ENCODE results near the gene AKAP12.

DNA sequence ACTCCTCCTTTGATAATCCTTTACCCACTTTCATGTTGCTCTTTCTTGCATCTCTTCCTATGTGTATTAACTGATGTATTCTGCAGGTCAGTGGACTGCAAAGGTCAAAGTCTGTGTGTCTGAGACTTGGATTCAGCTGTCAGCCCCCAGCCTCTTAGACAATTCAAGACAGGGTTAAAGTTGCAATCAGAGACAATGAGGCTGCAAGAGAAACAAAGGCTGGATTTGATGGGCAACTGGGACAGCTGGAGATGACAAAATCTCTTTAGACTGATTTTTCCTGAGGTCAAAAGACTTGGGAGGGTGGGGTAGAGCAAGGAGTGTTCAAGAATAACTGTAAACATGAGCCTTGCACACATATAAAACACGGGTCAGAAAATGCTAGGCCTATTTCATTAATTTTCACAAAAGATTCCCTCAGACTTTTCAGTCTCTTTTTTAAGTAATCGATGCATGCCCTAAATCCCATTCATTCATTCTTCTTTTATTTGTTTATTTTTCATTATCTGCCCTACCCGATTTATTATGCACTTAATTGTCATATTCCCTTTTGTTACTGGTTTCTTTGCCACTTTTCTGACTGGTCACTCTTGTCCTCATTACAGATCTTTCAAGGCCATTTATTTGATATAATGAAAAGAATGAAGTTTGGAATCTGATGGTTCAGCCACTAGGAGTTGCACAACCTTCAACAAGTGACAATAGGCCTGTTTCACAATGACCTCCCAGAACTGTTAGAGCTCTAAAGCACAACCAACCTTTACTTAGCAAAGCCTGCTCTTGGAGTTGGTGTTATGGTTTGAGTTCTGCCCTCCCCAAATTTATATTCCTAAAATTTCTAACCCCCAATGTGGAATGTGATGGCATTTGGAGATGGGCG, 33.8 kb upstream of the AKAP12 start:
- TF ChIP-seq, protein P1, sequence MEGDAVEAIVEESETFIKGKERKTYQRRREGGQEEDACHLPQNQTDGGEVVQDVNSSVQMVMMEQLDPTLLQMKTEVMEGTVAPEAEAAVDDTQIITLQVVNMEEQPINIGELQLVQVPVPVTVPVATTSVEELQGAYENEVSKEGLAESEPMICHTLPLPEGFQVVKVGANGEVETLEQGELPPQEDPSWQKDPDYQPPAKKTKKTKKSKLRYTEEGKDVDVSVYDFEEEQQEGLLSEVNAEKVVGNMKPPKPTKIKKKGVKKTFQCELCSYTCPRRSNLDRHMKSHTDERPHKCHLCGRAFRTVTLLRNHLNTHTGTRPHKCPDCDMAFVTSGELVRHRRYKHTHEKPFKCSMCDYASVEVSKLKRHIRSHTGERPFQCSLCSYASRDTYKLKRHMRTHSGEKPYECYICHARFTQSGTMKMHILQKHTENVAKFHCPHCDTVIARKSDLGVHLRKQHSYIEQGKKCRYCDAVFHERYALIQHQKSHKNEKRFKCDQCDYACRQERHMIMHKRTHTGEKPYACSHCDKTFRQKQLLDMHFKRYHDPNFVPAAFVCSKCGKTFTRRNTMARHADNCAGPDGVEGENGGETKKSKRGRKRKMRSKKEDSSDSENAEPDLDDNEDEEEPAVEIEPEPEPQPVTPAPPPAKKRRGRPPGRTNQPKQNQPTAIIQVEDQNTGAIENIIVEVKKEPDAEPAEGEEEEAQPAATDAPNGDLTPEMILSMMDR (conservative IDR thresholded peaks at IDR 0.05; ENCODE audit: low read length), result no peak
- TF ChIP-seq EZH2phosphoT487 (IDR thresholded peaks at IDR 0.05; ENCODE audit: borderline replicate concordance), result no peak

Measured in Loucy (cell line).